ENCODE measurements around the gene TCTN2.

Gene TCTN2

GRCh38 chr12:123686636-123687190 lies 15.8 kb downstream of the TCTN2 start:
- no peak for DNase-seq (ENCODE audit: low read depth)

GRCh38 chr12:123690191-123690840 lies 19.4 kb downstream of the TCTN2 start:
- no peak for DNase-seq (ENCODE audit: low read depth)

GRCh38 chr12:123696207-123696606 lies 25.3 kb downstream of the TCTN2 start:
- DNase-seq (ENCODE audit: low read depth) = no peak

DNA sequence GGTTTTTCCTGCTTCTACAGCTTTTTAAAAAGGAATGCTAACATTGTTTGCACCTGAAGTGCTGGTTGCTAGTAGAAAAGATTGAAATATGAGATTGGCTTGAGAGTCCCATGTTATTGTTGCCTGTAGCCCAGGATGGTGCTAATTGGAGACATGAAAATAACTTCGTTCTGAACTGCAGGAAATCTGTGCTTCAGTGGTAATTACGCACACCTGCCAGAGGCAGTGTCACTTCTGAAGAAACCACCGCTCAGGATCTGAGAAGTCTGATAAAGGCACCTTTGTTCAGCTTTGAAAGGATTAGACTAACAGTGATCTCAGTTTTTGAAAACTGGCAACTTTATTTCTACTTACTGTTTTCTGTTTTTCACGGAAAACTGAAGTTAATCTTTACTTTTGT lies 25.7 kb downstream of the TCTN2 start:
- DNase-seq (ENCODE audit: low read depth) = no peak

GRCh38 chr12:123705935-123706334 lies 35.0 kb downstream of the TCTN2 start:
- no peak for DNase-seq (ENCODE audit: low read depth)

- no peak for DNase-seq (ENCODE audit: low read depth)
Measured at GRCh38 chr12:123707466-123707865, 36.6 kb downstream of the TCTN2 start.

DNA sequence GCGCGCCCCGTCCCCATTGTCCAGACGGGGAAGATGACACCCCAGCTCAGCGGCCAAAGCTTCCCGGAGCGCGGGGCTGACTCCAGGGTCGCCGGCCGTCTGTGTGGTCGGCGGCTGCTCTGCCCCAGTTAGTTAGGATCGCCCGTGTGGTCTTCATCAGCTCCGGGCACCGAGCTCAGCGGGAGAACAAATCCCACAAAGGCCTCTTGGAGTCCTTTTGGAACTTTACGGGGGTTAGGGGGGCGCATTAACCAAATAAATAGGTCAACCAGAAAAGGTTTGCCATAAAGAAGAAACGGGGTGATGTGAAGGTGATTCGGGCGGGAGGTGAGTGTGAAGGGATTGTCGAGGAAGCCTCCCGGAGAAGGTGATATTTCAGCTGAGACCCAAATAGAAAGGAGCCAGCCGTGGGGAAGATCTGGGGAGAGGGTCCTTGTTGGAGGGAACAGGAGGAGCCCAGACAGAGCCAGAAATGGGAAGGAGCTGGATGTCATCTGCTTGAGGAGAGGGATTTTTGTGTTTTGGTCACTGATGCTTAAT lies 41.9 kb downstream of the TCTN2 start:
- no peak for DNase-seq (ENCODE audit: low read depth)

GRCh38 chr12:123713398-123713797 lies 42.5 kb downstream of the TCTN2 start:
- DNase-seq (ENCODE audit: low read depth) = no peak

- DNase-seq (ENCODE audit: low read depth) = no peak
Measured at GRCh38 chr12:123713823-123714585, 43.1 kb downstream of the TCTN2 start.

GRCh38 chr12:123715195-123715594 lies 44.3 kb downstream of the TCTN2 start:
- no peak for DNase-seq (ENCODE audit: low read depth)

- no peak for DNase-seq (ENCODE audit: low read depth)
Measured at GRCh38 chr12:123717350-123717749, 46.4 kb downstream of the TCTN2 start.

DNA sequence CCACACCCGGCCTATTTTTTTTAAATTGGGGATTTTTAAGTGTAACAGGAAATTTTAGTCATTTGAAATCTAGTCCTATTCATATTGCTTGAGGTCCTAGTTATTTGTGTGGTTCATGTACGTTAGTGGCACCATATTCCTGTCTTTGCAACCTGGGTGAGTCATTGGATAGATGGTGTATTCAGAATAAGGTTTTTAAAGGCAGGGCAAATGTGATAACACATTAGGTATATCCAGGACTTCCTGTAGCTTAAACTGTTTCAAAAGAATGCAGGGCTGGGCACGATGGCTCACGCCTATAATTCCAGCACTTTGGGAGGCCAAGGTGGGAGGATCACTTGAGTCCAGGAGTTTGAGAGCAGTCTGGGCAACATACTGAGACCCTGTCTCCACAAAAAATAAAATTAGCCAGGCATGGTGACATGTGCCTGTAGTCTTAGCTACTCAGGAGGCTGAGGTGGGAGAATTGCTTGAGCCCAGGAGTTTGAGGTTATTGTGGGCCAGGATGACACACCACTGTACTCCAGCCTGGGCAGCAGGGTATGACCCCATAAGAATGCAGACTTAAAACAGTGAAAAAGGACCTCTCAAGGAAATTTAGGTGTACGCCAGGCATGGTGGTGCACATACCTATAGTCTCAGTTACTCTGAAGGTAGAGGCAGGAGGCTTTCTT lies 49.4 kb downstream of the TCTN2 start:
- DNase-seq (ENCODE audit: low read depth) = no peak

- no peak for DNase-seq (ENCODE audit: low read depth)
Measured at GRCh38 chr12:123721245-123721644, 50.3 kb downstream of the TCTN2 start.

DNA sequence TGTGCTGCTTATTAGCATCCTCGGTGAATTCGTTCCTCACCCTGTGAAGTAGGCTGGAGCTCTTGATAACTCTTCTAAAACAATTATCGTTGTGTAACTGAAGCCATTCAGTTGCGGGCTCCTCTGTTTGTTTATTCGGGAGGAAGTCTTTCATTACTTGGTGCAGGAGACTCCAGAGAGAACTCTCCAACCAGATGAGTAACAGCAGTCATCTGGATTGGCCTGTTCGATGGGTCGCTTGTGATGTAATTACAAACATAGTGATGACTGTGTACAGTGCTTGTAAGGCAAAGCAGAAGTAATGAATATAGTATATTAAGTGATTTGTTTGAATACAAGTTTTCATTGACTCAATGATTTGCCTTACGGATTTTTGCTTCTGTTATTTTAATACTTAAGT lies 52.1 kb downstream of the TCTN2 start:
- no peak for DNase-seq (ENCODE audit: low read depth)

DNA sequence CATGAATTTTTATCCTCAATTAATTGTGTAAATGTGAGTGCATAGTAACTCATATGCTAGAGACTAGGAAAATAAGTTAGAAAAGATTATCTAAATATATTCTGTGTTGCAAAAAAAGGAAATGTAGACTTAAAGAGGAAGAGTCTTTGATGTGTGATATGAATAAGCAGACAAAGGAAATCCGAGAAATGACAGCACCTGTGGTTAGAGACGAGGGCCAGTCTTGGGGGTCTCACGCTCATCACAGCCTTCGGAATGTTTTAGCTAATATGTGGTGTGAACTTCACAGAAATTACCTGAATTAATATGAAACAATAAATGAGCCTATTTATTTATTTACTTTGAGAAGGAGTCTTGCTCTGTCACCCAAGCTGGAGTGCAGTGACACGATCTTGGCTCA lies 52.9 kb downstream of the TCTN2 start:
- DNase-seq (ENCODE audit: low read depth) = no peak

DNA sequence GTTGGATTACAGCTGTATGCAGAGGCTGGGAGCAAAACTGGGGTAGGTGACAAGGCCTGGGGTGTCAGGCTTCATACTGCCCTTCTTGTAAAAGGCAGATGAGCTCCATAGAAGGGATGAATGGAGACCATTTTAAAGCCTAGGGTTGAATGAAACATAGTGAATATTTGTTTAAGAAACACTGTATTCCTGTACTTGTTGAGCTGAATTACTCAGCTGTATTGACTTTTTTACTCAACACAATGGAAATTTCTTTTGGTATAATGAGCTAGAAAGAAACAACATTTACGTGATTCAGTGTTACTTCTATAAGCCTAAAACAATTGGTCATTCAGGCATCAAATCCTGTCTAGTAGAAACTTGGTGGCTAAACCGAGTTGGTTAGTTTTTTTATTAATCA lies 55.3 kb downstream of the TCTN2 start:
- no peak for DNase-seq (ENCODE audit: low read depth)

DNA sequence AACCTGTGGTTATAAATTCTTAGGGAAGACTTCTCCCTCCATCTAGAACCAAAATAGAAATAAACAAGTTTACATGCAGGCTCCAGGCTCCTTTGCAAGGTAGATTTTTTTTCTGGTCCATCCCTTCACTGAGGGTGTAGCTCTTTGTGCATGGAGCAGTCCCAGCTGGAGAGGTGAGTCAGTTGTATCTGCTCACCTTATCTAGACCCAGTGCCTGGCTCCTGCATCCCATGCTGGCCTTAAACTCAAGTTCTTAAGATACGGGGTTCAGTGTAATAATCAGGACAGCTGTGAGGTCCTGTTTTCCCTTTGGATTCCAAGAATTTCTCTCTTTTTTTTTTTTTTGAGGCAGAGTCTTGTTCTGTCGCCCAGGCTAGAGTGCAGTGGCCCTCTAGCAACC lies 56.0 kb downstream of the TCTN2 start:
- DNase-seq (ENCODE audit: low read depth) = no peak

DNA sequence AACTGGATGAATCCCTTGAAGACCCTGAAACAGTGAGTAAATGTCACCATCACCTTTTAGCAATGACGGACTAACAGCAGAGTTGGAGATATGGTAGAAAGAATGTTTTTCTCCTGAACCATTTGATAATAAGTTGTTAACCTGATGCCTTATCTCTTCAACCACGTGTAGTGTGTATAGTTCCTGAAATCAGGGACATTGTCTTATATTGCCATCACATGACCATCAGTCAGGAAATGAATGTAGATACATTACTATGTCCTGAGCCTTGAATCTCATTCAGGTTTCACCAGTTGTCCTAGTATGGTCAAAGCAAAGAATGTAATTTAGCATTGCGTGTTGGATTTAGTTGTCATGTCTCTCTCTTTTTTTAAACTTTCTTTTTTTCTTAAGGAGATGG lies 57.0 kb downstream of the TCTN2 start:
- DNase-seq (ENCODE audit: low read depth) = no peak

- DNase-seq (ENCODE audit: low read depth) = no peak
Measured at GRCh38 chr12:123731596-123731995, 60.7 kb downstream of the TCTN2 start.

DNA sequence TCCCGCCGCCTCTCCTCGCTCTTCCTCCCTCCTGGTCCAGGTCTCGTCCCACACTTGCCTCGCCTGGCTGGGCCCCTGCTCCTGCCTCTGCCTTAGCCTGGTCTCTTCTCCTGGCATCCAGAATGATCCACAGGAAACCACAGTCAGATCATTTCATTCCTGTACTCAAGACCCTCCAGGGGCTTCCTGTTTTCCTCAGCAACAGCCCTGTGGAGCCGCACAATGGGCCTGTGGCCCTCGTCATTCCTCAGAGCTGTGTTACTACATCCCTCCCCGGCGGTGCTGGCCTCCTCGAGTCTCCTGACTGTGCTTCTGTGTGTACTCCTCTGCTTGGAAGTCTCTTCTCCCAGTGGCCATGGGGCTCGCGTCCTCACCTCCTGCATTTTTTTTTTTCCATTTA lies 61.3 kb downstream of the TCTN2 start:
- DNase-seq (ENCODE audit: low read depth) = no peak

- no peak for DNase-seq (ENCODE audit: low read depth)
Measured at GRCh38 chr12:123733229-123733628, 62.3 kb downstream of the TCTN2 start.

DNA sequence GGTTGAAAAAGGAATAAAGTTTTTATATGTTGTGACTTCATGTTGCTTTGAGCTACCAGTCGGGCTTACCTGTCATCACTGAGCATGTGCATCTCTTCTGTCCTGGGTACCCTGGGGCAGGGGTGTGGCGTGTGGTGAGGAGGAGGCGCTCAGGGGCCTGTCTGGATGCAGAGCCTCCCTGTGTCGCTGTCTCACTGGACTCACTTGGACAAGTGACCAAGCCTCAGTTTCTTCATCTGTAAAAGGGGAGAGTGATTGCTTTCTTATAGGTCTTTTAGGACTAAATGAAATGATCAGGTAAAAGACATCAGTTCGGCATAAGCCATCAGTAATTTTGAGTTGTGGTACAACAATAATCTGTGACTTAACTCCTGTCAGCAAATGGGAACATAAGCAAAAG lies 63.4 kb downstream of the TCTN2 start:
- no peak for DNase-seq (ENCODE audit: low read depth)

Data from activated T-cell treated with anti-CD3 and anti-CD28 coated beads for 24 hours (primary cell).